Measurements from ENCODE around the gene KCNK4.

The KCNK4 gene

DNA sequence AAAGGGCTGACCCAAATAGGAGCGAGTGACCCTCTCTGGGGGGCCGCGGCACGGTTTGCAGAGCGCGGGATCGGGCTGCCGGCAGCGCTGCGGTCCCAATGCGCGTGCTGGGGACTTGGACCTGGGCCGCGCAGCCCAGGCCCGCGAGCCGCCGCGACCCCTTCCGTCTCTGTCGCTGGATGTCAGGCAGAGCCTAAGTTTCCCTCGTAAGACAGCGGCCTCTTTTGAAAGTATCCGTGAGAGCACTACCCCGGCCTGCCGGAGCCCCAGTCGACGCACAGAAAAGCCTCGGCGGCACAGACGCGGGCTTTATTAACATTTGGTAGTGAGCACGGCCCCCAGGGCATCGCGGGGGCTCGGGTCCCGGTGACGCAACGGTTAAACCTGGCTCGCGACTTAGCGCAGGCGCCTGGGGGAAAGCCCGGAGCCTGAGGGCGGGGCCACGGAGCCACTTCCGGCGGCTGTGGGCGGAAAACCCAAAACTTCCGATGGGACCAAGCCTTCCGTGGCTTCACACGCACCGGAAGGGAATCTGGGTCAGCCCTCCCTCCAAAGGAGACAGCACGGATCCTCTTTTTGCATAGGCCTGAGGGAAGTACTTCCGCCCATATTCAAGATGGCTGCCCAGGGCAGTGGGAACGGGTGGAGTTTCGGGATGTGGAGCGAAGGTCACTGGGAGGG lies 21.4 kb upstream of the KCNK4 start:
- peak; percentile 99 for DNase-seq

DNA sequence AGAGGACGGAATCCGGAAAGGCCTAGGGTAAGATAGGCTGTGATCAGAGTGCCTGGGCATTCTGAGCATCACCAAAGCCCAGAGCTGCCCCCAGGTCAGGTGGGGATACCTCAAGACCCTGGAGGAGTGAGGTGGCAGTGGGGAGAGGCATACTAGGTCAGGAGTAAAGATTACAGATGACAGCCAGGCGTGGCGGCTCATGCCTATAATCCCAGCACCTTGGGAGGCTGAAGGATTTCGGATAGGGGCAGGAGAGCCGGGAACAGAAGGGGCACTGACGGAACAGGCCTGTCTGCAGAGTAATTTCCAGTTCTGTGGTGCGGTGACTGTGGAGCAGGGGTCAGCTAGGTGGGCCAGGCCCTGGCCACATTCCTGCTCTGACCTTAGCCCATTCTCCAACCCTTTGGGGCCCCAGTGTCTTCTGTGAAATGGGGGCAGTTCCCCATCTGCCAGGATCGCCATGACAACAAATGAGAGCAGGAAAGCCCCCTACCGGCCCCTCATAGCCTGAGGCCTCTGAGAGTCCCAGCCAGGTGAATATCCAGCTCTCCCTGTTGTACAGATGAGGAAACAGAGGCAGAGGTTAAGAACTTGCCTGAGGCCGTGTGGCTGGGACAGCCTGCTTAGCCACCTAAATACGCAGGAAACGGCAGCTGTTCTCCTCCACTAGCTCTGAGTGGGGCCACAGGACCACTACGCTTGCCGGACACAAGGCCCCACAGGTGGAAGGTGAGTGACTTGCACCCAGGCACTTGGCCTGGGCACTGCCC lies 15.9 kb upstream of the KCNK4 start:
- DNase-seq = no peak

DNA sequence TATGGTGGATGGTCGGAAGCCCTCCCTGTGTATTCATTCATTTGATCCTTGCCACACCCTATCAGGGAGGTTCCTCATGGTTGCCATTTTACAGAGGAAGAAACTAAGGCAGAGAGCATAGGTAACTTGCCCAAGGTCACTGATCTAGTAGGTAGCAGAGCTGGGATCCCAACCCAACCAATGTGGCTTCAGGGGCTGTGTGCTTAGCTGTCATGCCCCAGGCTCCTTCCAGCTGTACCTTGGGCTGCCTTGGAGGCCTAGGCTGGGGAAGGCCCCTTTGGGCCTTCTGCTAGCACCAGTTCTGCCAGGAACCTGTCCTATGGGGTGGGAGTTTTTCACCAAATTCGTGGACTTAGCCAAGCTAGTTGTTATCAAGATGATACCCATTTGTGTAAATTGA lies 15.3 kb upstream of the KCNK4 start:
- no peak for DNase-seq

DNA sequence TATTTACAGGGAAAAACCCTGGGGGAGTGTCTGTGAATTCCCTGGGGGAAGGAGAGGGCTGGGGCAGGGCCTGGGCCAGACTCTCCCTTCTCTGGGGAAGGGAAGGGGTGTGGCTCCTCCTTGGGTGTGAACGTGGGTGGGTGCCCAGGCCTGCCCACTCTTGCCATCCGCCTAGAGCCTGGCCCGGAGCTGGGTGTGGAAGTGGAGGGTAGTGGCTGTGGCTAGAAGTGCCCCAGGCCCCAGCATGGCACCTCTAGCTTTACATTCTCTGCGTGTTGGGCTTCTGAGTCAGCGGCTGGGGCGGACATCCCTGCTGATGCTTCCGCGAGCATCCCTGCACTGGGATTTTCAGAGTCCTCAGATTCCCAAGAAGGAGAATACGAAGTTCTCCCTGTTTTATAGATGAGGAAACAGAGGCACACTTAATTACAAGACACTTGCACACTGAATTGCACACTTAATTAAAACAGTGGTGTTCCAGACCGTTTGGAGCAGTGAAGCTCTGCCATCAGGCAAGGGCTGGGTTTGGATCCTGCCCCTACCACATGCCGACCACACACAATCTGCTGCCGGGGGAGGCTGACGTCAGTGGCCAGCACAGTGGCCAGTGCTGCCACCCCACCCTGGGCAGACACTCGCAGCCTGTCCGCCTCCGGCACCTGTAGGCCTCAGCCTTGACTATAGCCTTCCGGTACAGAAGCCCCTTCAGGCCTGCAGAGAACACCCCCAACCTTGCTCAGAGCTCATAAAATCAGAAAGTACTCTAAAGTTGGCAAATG lies 14.3 kb upstream of the KCNK4 start:
- DNase-seq = no peak

- no peak for DNase-seq
Observed at GRCh38 chr11:64278576-64279190, 12.4 kb upstream of the KCNK4 start.

GRCh38 chr11:64281957-64282770 lies 8.9 kb upstream of the KCNK4 start:
- DNase-seq = no peak

DNA sequence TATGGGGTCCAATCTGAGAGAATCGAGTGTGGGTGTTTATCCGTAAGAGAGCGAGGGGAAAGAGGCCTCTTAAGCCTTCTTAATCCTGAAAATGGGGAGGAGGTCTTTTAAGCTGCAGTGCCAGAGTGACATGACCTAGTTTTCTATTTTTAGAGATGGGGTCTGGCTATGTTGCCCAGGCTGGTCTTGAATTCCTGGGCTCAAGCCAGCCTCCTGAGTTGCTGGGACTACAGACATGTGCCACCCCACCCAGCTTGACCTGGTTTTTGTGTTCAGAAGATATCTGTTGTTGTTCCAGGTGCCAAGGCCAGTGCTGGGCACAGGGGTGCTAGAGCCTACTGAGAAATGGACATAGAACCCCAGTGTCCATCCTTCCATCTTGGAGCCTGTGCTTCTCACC lies 8.0 kb upstream of the KCNK4 start:
- no peak for DNase-seq

DNA sequence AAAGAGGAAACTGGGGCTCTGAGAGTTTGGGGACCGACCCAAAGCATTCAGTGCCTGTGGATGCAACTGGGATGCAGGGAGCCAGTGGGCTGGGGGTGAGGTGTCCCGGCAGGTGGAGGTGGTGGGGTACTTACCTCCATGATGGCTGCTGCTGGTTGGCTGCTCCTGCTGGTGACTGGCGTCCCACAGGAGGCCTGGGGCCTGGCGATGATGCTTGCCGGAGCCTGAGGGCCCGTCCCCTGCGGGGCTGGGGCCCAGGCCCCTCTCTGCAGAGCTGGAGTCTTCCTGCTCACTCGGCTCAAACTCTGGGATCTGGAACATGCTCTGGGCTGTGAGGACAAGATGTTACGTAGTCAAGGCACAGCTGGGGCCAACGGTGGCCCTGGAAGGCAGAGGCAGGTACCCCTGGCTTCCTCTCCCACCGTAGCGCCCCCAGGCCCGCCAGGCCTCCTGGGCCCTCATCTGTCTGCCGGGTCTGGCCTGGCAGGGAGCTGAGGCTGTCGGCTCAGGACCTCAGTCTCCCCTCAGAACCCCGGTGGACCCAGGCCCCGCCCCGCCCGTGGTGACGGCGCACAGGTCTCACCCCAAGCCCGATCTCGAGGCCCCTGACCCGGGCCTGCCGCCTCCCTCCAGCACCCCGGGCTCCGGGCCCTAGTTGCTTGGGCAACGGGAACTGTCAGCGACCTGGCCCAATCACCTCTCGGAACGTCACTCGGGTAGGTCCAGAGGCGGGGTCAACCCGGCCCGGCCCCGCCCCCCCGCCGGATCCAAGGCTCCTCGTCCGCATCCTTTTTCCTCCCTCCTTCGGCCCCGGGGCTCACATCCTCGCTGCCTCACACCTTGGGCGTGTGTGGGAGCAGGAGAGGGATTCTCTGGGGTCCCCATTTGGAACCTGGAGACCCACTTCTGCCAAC lies 6.8 kb upstream of the KCNK4 start, which contains the start of gene BAD:
Gene BAD (minus strand): TSS at position 618 of the 914 bp plus-strand sequence. CDS start 297 bp downstream, at position 321.
- DNase-seq = peak; percentile 88

GRCh38 chr11:64284962-64285884 lies 5.9 kb upstream of the KCNK4 start, which contains the start of gene GPR137:
Gene GPR137 (plus strand): TSS chr11:64285848. CDS start chr11:64286525, 677 bp downstream.
- DNase-seq = peak; percentile 67

DNA sequence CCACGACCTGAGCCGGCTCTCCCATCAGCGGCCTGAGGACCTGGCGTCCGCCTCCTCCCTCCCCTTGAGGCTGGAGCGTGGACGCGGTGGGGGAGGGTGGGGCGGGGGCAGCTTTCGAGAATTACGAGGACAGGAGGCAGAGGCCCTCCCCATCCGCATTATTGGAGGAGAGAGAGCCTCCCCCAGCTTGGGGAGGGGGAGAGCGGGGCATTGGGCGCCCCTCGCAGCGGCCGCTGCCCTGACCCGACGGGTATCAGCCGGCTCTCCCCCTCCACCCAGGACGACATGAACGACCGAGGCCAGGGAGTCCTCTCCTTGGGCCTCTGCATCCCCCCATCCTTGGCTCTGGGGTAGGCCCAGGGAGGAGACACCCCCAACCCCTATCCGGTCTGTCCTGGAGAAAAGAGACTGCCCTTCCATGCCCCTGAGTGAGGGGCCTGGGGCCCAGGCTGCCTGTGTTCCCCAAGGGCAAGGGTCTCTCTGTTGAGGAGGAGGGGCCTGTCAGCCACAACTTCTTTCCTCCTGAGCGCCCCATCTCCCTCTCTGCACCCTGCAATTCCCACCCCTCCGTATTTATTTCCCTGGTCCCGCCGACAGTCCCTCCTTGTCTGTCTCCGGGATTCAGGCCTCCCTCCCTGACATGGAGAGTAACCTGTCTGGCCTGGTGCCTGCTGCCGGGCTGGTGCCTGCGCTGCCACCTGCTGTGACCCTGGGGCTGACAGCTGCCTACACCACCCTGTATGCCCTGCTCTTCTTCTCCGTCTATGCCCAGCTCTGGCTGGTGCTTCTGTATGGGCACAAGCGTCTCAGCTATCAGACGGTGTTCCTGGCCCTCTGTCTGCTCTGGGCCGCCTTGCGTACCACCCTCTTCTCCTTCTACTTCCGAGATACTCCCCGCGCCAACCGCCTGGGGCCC lies 5.0 kb upstream of the KCNK4 start:
- DNase-seq = peak; percentile 27

GRCh38 chr11:64286801-64287159 lies 4.3 kb upstream of the KCNK4 start:
- no peak for DNase-seq

GRCh38 chr11:64287676-64288352 lies 3.3 kb upstream of the KCNK4 start:
- DNase-seq = no peak

DNA sequence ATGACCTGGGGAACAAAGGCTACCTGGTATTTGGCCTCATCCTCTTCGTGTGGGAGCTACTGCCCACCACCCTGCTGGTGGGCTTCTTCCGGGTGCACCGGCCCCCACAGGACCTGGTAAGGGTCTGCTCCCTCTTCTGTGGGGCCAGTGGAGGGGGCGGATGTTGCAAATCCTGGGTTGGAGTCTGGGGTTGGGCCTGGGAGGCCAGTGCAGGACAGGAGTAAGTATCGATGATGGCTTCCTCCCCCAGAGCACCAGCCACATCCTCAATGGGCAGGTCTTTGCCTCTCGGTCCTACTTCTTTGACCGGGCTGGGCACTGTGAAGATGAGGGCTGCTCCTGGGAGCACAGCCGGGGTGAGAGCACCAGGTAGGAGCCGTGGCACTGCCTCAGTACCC lies 2.8 kb upstream of the KCNK4 start:
- no peak for DNase-seq

- no peak for DNase-seq
Observed at GRCh38 chr11:64289002-64289564, 2.0 kb upstream of the KCNK4 start.

DNA sequence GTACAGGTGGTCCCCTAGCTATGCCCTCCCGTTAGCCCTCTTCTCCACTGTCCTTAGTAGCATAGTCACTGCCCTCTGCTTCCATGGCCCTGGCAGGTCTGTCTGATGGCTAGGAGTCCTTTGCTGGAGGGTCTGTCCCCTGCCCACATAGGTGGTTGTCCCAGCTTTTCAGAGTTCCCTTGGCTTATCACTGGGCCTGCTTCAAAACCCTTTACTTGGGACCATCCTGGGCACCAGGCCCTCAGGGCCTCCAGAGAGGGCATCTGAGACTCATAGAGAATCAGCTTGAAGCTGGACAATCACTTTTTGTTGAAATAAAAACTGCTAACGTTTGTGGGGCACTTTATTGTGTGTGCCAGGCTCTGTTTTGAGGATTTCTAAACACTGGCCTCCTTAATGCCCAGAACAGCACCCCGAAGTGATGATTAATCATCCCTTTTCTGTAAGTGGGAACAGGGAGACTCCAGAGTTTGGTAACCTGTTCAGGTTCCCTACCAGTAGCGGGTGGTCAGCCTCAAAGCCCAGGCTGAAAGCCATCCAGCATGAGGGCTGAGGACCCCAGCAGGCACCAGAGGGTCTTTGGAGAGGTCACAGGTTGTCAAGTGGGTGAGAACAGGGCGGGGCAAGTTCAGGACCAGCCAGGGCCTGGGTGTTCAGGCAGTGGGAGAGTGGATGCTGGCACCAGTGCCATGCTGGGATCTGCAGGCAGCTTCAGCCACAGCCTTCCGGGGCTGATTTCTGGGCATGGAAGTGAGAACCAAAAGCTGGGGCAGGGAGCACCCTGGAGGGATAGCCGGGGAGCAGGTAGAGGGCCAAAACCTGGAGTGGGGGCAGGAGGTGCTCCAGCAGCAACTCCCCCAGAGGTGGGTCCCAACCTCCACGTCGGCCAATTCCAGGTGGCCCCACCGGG lies 495 bp upstream of the KCNK4 start:
- no peak for DNase-seq

- no peak for DNase-seq
Observed at GRCh38 chr11:64291752-64292459, 804 bp downstream of the KCNK4 start.

All from NCI-H510A (cell line).